Stimulated activated naive CD4-positive, alpha-beta T cell treated with Interleukin-2 at 50 U/mL for 16 hours (primary cell): ENCODE results near the gene DUOXA2.
"Not testable (repeated sequence)": the region's sequence is repeated elsewhere in the genome, so short reads cannot be mapped to it uniquely, and the experiment has no call there.

Source experiments
- DNase-seq: peaks from one replicate; lab custom pipeline; 2025; lab: John Stamatoyannopoulos, UW

DUOXA2 gene

DNA sequence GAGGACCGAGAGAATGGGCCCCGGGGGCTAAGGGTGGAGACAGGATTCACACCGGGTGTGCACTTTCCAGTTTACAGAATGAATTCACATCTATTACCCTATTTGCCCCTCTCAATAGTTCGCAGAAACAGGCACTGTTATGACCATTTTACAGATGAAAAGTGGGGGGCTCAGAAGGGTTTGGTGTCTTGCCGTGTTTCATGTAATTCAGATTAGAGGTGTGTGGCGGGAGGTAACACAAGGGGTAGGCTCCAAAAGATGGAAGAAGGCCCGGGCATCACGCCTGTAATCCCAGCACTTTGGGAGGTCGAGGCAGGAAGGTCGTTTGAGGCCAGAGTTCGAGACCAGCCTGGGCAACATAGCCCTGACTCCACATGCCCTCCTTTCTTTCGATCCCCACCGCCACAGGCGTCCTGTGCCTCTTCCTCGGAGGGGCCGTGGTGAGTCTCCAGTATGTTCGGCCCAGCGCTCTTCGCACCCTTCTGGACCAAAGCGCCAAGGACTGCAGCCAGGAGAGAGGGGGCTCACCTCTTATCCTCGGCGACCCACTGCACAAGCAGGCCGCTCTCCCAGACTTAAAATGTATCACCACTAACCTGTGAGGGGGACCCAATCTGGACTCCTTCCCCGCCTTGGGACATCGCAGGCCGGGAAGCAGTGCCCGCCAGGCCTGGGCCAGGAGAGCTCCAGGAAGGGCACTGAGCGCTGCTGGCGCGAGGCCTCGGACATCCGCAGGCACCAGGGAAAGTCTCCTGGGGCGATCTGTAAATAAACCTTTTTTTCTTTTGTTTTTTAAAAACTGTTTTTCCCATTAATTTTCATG lies 3.4 kb downstream of the DUOXA2 start:
- DNase-seq = no peak

DNA sequence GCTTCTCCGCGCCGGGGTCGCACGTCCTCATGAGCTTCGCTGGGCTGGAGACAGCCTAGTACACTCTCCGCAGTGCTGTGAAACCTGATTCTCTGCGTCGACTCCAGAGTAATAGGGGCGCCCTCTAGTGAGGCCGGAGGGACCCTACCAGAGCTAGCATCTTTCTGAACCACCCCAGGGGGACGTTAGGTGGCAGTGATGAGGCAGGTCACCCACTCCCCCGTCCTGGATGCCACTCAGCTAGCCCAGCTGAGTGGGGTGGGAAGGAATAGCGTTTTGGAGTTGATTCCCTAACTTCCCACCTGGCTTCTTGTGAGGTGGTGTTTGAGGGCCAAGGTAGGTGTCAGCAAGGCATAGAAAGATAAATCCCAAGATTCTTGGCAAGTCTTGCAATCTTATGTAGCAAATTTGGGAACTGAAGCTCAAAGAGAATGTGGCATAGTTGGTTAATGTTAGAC lies 4.0 kb downstream of the DUOXA2 start:
- DNase-seq = peak; percentile 78

- DNase-seq = no peak
Measured at GRCh38 chr15:45118996-45119395, 4.9 kb downstream of the DUOXA2 start.

- DNase-seq = no peak
Measured at GRCh38 chr15:45120081-45120972, 6.2 kb downstream of the DUOXA2 start.

GRCh38 chr15:45121020-45121419 lies 6.9 kb downstream of the DUOXA2 start:
- DNase-seq = no peak

DNA sequence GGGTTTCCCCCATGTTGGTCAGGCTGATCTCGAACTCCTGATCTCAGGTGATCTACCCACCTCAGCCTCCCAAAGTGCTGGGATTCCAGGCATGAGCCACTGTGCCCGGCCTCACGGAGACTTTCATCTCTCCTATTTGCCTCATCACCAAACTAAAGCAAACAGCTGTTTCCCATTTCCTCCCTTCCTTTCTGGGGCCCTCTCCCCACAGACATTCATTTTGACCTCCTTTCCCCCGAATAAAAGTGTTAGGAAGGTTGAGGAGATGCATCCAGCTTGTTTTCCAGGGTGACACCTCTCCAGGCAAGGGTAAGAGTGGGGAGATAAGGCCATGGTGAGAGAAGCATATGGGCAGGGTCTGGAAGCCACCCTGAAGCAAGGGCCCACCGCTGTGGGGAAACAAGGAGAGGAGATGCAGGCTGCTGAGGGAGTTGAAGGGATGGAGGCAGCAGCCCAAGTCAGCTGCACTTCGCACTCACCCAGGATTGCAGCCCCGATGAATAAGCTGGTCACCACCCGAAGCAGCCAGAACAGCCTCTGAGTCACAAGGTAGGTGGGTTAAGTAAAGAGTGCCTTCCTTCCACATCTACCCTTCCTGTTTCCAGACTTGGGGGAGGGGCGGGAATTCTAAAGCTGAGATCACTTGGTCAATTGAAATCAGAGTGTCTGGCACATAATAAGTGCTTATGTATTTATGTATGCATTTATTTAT lies 7.7 kb downstream of the DUOXA2 start:
- DNase-seq = no peak

DNA sequence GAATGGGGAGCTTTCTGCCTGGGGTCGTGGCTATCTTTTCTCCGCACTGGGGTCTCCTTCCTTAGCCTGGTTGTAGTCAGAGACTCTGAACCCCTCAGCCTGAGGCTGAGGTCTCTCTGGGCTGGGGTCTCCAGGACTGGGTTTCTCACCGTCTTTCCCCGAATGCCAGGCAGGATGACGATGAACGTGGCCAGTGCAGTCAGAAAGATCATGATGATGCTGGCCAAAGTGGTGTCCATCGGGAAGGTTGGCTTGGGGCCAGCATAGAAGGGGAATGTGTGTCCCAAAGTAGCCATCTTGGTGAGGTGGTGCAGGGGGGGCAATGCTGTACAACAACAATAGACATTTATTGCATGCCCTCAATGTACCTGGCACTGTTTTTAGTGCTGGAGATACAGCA lies 8.6 kb downstream of the DUOXA2 start:
- no peak for DNase-seq

DNA sequence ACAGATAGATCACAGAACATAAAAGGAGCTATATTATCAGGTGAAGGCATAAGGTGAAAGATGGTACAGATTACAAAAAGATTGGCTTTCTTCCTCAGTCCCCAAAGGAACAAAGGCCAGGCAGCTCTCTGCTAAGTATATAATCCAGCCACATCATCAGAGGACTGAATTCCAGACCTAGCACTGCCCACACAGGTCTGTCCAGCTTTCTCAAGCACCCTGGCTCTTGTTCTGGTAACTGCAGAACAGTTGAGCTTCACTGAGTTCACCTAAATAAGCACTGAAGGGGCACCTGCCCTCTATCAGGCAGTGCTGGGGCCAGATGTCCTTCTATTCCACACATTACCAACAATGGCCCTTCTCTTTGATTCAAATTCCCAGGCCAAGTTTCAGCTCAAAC lies 9.3 kb downstream of the DUOXA2 start:
- DNase-seq = no peak

DNA sequence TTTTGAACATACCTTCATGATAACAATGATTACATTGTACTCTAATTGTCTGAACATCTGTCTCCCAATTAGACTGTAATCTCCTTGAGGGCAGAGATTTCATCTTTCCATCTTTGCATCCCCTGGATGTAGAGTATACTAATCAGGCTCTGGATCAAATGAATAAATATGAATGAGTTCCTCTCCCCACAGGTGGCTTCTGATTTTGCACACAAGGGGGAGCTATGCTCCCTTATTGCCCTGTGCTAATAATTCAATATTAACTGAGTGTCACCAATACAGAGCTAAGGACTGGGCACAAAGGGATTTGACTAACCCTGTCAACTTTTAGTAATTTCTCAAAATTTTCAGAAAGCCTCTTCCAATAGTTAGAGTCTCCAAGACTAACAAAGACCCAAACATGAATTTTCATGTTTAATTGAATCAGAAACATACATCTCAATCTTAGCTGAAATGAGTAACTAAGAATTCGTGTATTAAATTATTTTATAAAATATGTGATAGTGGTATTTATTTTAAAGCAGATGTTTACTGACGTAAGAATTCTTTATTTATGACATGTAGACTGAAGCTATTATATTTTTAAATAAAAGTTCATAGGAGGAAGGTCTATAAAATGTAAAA lies 12.5 kb downstream of the DUOXA2 start:
- DNase-seq = no peak

DNA sequence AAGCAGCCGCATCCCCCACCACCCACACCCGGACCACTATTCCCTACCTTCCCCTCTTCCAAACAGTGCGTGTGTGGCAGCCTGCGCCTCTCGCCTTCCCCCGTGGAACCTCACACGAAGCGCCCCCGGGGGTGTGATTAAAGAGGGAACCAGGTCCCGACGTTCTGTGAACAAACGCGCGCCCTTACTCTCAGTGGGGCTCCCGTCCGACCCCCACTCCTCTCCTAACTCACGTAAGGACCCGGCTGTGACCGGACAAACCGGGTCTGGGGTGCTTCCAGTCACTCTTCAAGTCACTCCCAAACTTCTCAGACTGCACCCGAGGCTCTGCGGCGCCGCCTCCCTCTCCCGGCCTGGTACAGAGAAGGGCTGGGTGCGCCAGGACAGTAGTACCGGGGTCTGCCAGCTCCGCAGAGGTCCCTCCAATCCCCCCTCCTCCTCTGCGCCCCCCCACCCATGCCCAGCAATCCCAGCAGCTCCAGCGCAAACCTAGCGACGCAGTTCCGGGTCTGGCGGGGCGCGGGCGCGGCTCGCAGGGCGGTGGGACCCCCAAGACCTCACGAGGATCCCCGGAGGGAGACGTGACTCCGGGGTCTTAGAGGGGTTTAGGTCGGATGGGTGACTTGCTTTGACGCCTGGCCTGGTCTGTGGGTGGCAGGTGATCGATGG lies 15.0 kb downstream of the DUOXA2 start:
- no peak for DNase-seq

GRCh38 chr15:45129651-45130129 lies 15.6 kb downstream of the DUOXA2 start, which contains the start of the genes DUOX1 and DUOXA1:
Gene DUOX1 (plus strand): TSS chr15:45129994. CDS start chr15:45131967, 1,973 bp downstream.
Gene DUOXA1 (minus strand): TSS chr15:45129879. CDS start chr15:45123014, 6,865 bp downstream.
- peak; percentile 9 for DNase-seq

GRCh38 chr15:45130291-45131000 lies 16.3 kb downstream of the DUOXA2 start:
- no peak for DNase-seq

DNA sequence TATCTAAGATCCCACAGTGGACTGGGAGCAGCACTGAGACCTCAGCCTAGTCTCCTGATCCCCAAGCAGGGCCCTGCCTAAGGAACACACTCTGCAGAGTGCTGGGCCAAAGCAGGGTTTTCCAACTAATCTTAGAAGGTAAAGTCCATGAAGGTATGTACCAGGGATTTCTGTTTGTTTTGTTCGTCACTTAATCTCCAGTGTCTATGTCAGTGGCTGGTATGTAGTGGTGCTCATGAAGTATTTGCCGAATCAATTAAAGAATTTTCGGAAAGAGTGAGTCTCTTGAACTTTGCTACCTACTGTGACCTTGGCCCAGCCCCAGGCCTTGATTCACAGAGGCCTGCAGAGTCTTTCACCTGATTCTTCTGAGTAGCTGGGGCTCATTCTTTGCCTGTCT lies 17.4 kb downstream of the DUOXA2 start:
- DNase-seq = no peak

DNA sequence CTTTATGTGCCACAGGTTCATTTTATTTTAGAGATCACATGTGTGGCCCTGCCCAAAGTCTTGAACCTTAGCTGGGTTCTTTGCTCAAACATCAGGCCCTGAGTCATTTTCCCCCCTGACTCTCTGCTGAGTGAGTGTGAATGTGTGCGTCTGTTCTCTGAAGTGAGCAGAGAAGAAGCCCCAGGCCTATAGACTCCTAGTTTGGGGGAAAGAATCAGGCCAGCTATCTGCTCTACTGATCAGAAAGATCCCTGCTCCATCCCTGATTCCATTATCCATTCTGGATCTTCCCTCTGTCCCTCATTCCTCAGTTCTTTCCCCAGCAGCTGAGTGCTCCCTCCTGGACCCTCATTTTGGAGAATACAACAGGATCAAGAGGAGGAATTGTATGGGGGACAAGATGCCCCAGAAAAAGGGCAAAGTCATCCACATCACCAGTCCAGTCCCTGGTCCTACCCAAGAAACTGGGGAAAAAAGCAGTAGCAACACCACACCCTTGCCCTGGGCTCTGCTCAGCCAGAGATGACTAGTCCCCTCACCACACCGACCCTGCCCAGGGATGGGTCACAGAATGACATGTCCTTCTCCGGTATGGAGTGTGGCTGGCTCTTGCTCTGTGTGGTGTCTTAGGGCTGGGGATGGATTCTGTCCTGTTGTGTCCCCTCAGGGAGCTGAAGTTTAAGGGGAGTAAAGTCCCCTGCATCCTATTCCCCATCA lies 18.9 kb downstream of the DUOXA2 start:
- no peak for DNase-seq

- no peak for DNase-seq
Measured at GRCh38 chr15:45133561-45133920, 19.4 kb downstream of the DUOXA2 start.

- DNase-seq = no peak
Measured at GRCh38 chr15:45134046-45134445, 19.9 kb downstream of the DUOXA2 start.

- peak; percentile 6 for DNase-seq
Measured at GRCh38 chr15:45134682-45135604, 20.8 kb downstream of the DUOXA2 start.

GRCh38 chr15:45135705-45136377 lies 21.7 kb downstream of the DUOXA2 start:
- DNase-seq = not testable (repeated sequence)
